OCI-LY7 (cell line): Measurements from ENCODE around the gene CBX8. TPM values are rescaled to one million over a fixed set of nuclear protein-coding genes. Genes with fewer than 3 reads are reported as not detected.

Experiments
- BruUV-seq: library from RNA; stranded (reverse); fragments of 400-500 nt; replicated peaks from 2 replicates; lab custom pipeline; 2021; lab: Mats Ljungman, UMichigan
- CTCF ChIA-PET: fragments of 300-600 bp; sonication (Branson Sonifier 250); formaldehyde crosslinking; loops from one replicate; lab custom pipeline; 2022; ENCODE audit warnings: antibody characterized with exemption; ENCODE audit not compliant: unreplicated experiment; lab: Charles Lee
- POLR2A ChIA-PET: fragments of 300-600 bp; sonication (Branson Sonifier 250); formaldehyde crosslinking; loops from one replicate; lab custom pipeline; 2022; ENCODE audit warnings: antibody characterized with exemption; lab: Charles Lee
- DNase-seq: peaks from one replicate; pipeline ENCODE4 v3.0.0-alpha.2; 2015; ENCODE audit warnings: low spot score
- H2AFZ ChIP-seq: fragments of 200-600 bp; sonication (generic), shearing (Covaris generic); 2 replicates; pipeline ENCODE4 v1.6.1; 2014; ENCODE audit warnings: mild to moderate bottlenecking, antibody characterized with exemption, low read length, moderate library complexity
- H3K27ac ChIP-seq: fragments of 200-600 bp; sonication (generic); 2 replicates; pipeline ENCODE4 v1.5.1; 2014; ENCODE audit warnings: mixed run types, low read depth, mild to moderate bottlenecking, moderate library complexity, low read length, inconsistent platforms; ENCODE audit not compliant: poor library complexity, severe bottlenecking
- H3K36me3 ChIP-seq: fragments of 200-600 bp; sonication (generic); 2 replicates; pipeline ENCODE4 v1.6.1; 2014; ENCODE audit warnings: mild to moderate bottlenecking, antibody characterized with exemption, low read length, moderate library complexity, mixed read lengths; ENCODE audit not compliant: insufficient read depth
- H3K4me1 ChIP-seq: fragments of 200-600 bp; sonication (generic); 2 replicates; pipeline ENCODE4 v1.5.1; 2014; ENCODE audit warnings: mild to moderate bottlenecking, low read length; ENCODE audit not compliant: insufficient read depth, poor library complexity, severe bottlenecking
- H3K4me2 ChIP-seq: fragments of 200-600 bp; sonication (generic); 2 replicates; pipeline ENCODE4 v1.6.1; 2014; ENCODE audit warnings: mild to moderate bottlenecking, low read length
- H3K4me3 ChIP-seq: fragments of 200-600 bp; sonication (generic); 2 replicates; pipeline ENCODE4 v1.5.1; 2014; ENCODE audit warnings: mild to moderate bottlenecking, low read depth, low read length; ENCODE audit not compliant: poor library complexity, severe bottlenecking
- H3K79me2 ChIP-seq: fragments of 200-600 bp; sonication (generic); 2 replicates; pipeline ENCODE4 v1.6.1; 2016; ENCODE audit warnings: low read depth, mild to moderate bottlenecking, low read length, moderate library complexity, mixed read lengths; ENCODE audit not compliant: insufficient read depth
- H3K9me2 ChIP-seq: fragments of 200-600 bp; sonication (generic); 2 replicates; pipeline ENCODE4 v1.6.1; 2016; ENCODE audit warnings: mild to moderate bottlenecking, low read length, mixed read lengths; ENCODE audit not compliant: insufficient read depth
- H3K9me3 ChIP-seq: fragments of 200-600 bp; sonication (generic); 2 replicates; pipeline ENCODE4 v1.6.1; 2014; ENCODE audit warnings: mild to moderate bottlenecking, mixed run types, low read length, mixed read lengths
- H4K20me1 ChIP-seq: fragments of 200-600 bp; sonication (generic); 2 replicates; pipeline ENCODE4 v1.6.1; 2014; ENCODE audit warnings: mild to moderate bottlenecking, antibody characterized with exemption, low read length, moderate library complexity, mixed read lengths; ENCODE audit not compliant: insufficient read depth
- CTCF ChIP-seq: fragments of 200-600 bp; sonication (generic); conservative IDR thresholded peaks from 2 replicates; pipeline ENCODE4 v1.5.1; 2014; ENCODE audit warnings: mild to moderate bottlenecking, antibody characterized with exemption, low read length, moderate library complexity, mixed read lengths
- EZH2phosphoT487 ChIP-seq: fragments of 200-600 bp; sonication (generic); IDR thresholded peaks from 2 replicates; pipeline ENCODE4 v1.6.1; 2018; ENCODE audit warnings: low read depth, borderline replicate concordance, mild to moderate bottlenecking, mixed run types, antibody characterized with exemption, low read length, moderate library complexity, mixed read lengths
- intact Hi-C: fragments of 100-400 bp; cut with micrococcal nuclease; formaldehyde crosslinking; loops from one replicate; pipeline ENCODE4 v1.10.0; 2022; ENCODE audit not compliant: unreplicated experiment
- total RNA-seq, 2 experiments: library from RNA; depleted of rRNA in 1 of 2; stranded (reverse); fragments of >200 nt in 1 of 2; shearing (Covaris generic) in 1 of 2; gene quantifications; 2 replicates each; pipeline ENCODE4 v1.2.3, GENCODE V29; 2014 to 2022

CBX8 gene
- total RNA-seq, 2 experiments from 2014 or later = 7.5 to 16.3 TPM

- H3K27ac ChIP-seq = no peak overlapping the region
- H3K36me3 ChIP-seq = no peaks in the 10 kb centered on the region
- H3K79me2 ChIP-seq = no peaks in the 10 kb centered on the region
- ChIA-PET CTCF (interaction anchor here (0.6 to 2.3 kb wide), 2 partner anchors 18 to 77 kb away, joined by 4 to 14 read pairs; no protein-coding TSS in a partner anchor), POLR2A (interaction anchor here (1.1 to 3.1 kb wide), 2 partner anchors 18 to 40 kb away, joined by 4 to 20 read pairs; no protein-coding TSS in a partner anchor)
- no peak for TF ChIP-seq CTCF
- TF ChIP-seq EZH2phosphoT487 = no peak
- intact Hi-C loops = no loop called here
- no peaks in the 10 kb centered on the region for H3K9me3 ChIP-seq
- no peaks in the 10 kb centered on the region for H4K20me1 ChIP-seq
- no peaks in the 10 kb centered on the region for H3K9me2 ChIP-seq
- H3K4me3 ChIP-seq = no peak overlapping the region
- no peak overlapping the region for H2AFZ ChIP-seq
- no TSS peak for BruUV-seq
- peaks cover 15% of the 10 kb centered on the region for H3K4me1 ChIP-seq
- DNase-seq = no peak
- H3K4me2 ChIP-seq = no peak overlapping the region
Observed at GRCh38 chr17:79819085-79819484, 22.2 kb upstream of the CBX8 start.

DNA sequence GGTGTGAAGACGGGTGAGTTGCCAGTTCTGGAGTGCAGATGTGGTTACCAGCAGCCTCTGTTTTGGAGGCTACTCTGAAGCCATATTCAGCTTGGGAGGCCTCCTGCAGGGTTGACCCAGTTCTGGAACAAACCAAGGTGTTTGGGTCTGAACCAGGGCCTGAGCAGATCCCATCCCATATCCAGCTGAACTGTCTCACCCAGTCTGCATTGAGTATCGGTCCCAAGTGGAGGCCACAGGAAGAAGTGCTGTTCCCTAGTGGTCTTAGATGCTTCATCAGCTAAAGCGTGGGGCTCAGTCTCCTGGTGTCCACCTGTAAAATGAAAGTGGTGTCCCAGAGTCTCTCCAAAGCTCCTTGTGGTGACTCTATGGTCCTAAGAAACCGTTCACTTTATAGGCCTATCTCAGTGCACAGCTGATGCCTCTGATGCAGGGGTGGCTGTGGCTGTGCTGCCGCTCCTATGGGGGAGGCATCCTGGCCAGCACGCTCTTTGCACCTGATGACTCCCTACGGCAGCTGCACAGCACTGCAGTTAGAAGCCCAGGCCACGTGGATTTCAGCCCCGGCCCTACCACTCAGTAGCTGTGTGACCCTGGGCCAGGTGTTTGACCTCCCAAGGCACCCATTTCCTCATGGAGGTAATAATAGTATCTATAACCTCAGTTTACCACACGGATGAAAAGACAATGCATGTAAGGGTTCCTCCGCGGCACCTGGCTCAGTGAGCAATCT lies 21.3 kb upstream of the CBX8 start:
- POLR2A ChIA-PET = interaction anchor here (1.1 to 3.1 kb wide), 3 partner anchors 10 to 39 kb away, joined by 4 to 20 read pairs (median 4); no protein-coding TSS in a partner anchor
- peaks cover 15% of the 10 kb centered on the region for H3K4me1 ChIP-seq
- H3K9me2 ChIP-seq = no peaks in the 10 kb centered on the region
- no TSS peak for BruUV-seq
- intact Hi-C loops = no loop called here
- H3K9me3 ChIP-seq = no peaks in the 10 kb centered on the region
- no peak overlapping the region; the same call in 1 of the 2 replicates for H2AFZ ChIP-seq
- DNase-seq = peak; percentile 69
- no peak overlapping the region for H3K27ac ChIP-seq
- H3K4me2 ChIP-seq = peak overlapping the region; percentile 23
- H3K36me3 ChIP-seq = no peaks in the 10 kb centered on the region
- no peak overlapping the region for H3K4me3 ChIP-seq
- CTCF ChIA-PET = interaction anchor here (0.6 to 2.3 kb wide), 2 partner anchors 19 to 76 kb away, joined by 4 to 14 read pairs; no protein-coding TSS in a partner anchor
- TF ChIP-seq CTCF (peak; percentile 27; the same call in 1 of the 2 replicates), EZH2phosphoT487 (no peak)
- no peaks in the 10 kb centered on the region for H4K20me1 ChIP-seq
- no peaks in the 10 kb centered on the region for H3K79me2 ChIP-seq
